Prostate gland (tissue), 2 donors: ENCODE data around the gene MAML3. TPM values are rescaled to one million over a fixed set of nuclear protein-coding genes. Genes with fewer than 3 reads are reported as not detected.

Experiments used
- DNase-seq: peaks from one replicate; pipeline ENCODE4 v3.0.0-alpha.2; 2019; ENCODE audit warnings: low spot score
- H3K27ac ChIP-seq, 2 donors: fragments of 200-600 bp; sonication (generic); 2 replicates each; pipeline ENCODE4 v1.5.1; 2017 to 2019
- H3K27me3 ChIP-seq: fragments of 200-600 bp; sonication (generic); replicated peaks from 2 replicates; pipeline ENCODE4 v1.5.1; 2019; ENCODE audit not compliant: insufficient read depth
- H3K36me3 ChIP-seq, 2 donors: fragments of 200-600 bp; sonication (generic); 1 replicate in 1 of 2; 2 replicates in 1 of 2; pipeline versions ENCODE4 v1.5.1 to v1.8.1; 2017 to 2019
- H3K4me1 ChIP-seq: fragments of 200-600 bp; sonication (generic); replicated peaks from 2 replicates; pipeline ENCODE4 v1.5.1; 2019
- H3K4me3 ChIP-seq, 2 donors: fragments of 200-600 bp; sonication (generic); 2 replicates each; pipeline ENCODE4 v1.5.1; 2017 to 2019
- H3K9me3 ChIP-seq: fragments of 200-600 bp; sonication (generic); 2 replicates; pipeline ENCODE4 v1.5.1; 2017
- CTCF ChIP-seq, 4 experiments: fragments of 200-600 bp in 2 of 4; fragments of 450-650 bp in 2 of 4; sonication (generic) in 2 of 4; IDR thresholded peaks; 1 replicate in 3 of 4; 2 replicates in 1 of 4; pipeline ENCODE4 v1.5.1; 2016 to 2019; ENCODE audit warnings: antibody characterized with exemption in 4 of 4, mild to moderate bottlenecking in 2 of 4, moderate library complexity in 2 of 4
- POLR2A ChIP-seq: fragments of 450-650 bp; IDR thresholded peaks from one replicate; pipeline ENCODE4 v1.6.1; 2016; ENCODE audit warnings: antibody characterized with exemption, mild to moderate bottlenecking
- POLR2AphosphoS5 ChIP-seq: sonication (generic); formaldehyde crosslinking; IDR thresholded peaks from one replicate; pipeline ENCODE4 v1.6.1; 2017; ENCODE audit warnings: antibody characterized with exemption
- WGBS: methylation state at CpG from one replicate; pipeline ENCODE4 v1.1.5; 2018; 5-methylcytosine and 5-hydroxymethylcytosine counted together
- intact Hi-C: fragments of 100-400 bp; cut with DNase I; formaldehyde crosslinking; loops from one replicate; pipeline ENCODE4 v1.14.2; 2022
- total RNA-seq, 2 donors: library from RNA; depleted of rRNA; stranded (reverse); fragments of >200 nt; gene quantifications; one replicate each; pipeline ENCODE4 v1.1.0, GENCODE V29; 2016

Gene MAML3
- total RNA-seq, 2 donors from 2014 or later = 15.0 to 30.6 TPM

GRCh38 chr4:139736661-139737060 is 417.3 kb downstream of the MAML3 start:
- 93% methylated on average over 2 of the region's 2 CpGs for WGBS
- Histone ChIP-seq H3K27ac (no peak overlapping the region), H3K36me3 (no peaks in the 10 kb centered on the region), H3K4me3 (no peak overlapping the region), H3K9me3 (no peaks in the 10 kb centered on the region), H3K4me1 (peaks cover 11% of the 10 kb centered on the region), H3K27me3 (no peaks in the 10 kb centered on the region)
- intact Hi-C loops = loop anchor here (5.0 to 10.0 kb wide), 3 partner anchors 161 to 591 kb away; no protein-coding TSS in a partner anchor
- DNase-seq = no peak
- no peak for TF ChIP-seq CTCF (IDR thresholded peaks at IDR 0.05)

- Histone ChIP-seq H3K9me3 (no peaks in the 10 kb centered on the region), H3K4me3 (no peak overlapping the region), H3K4me1 (peaks cover 11% of the 10 kb centered on the region), H3K27ac (no peak overlapping the region), H3K36me3 (no peaks in the 10 kb centered on the region), H3K27me3 (no peaks in the 10 kb centered on the region)
- no peak for TF ChIP-seq CTCF (IDR thresholded peaks at IDR 0.05)
- TF ChIP-seq POLR2AphosphoS5 = no peak
- TF ChIP-seq POLR2A = no peak
- WGBS = 67% methylated on average over 5 of the region's 5 CpGs
- no peak for DNase-seq
- intact Hi-C loops = loop anchor here (5.0 to 10.0 kb wide), 3 partner anchors 161 to 591 kb away; no protein-coding TSS in a partner anchor
These were observed 417.7 kb downstream of the MAML3 start for GRCh38 chr4:139736274-139736660.

DNA sequence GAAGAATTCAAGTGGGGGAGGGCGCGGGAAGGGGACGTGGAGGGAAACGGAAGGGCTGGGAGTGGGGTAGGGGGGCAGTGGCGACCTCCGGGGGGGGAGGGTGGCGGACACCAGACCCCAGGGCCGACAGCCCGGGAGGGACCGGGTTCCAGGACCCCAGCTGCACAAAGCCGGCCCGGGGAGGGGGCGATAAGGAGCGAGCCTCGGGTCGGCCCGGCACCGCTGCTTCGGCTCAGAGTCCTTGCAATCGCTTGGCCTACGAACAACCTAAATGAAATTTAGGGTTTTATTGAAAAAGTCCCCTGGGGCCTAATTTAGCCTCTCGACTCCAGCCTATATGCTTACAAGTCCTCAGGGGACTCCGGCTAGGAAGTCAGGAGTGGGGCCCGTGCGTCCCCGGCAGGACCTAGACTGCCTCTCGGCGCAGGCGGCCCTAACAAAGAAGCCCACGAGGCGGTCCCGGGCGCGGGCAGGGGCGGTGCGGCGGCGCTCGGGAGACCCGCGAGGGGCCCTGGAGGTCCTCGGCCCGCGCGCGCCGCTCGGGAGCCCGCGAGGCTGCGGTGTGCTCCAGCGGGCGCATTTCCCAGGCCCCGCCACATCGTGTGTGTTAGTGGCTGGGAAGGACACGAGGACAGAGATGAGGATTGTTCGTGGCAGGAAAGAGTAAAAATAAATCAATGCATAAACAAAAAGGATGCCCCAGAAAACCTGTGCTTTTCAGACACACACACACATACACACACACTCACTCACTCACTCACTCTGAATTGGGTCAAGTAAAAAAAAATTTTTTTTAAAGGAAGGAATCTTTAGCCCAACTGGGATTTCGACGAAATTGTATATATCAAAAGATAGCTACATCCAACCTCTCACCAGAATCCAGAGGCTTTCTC is 418.4 kb downstream of the MAML3 start:
- no peaks in the 10 kb centered on the region for H3K36me3 ChIP-seq
- no peaks in the 10 kb centered on the region for H3K9me3 ChIP-seq
- TF ChIP-seq CTCF (IDR thresholded peaks at IDR 0.05) = no peak
- no peak for TF ChIP-seq POLR2AphosphoS5
- no peak for TF ChIP-seq POLR2A
- DNase-seq = peak; percentile 17
- peak overlapping the region; percentile 75 to 80 for H3K27ac ChIP-seq
- 10% methylated on average over 55 of the region's 59 CpGs for WGBS
- H3K27me3 ChIP-seq = no peaks in the 10 kb centered on the region
- peaks cover 7% of the 10 kb centered on the region for H3K4me1 ChIP-seq
- intact Hi-C loops = loop anchor here (1.0 to 10.0 kb wide), 6 partner anchors 162 to 592 kb away; no protein-coding TSS in a partner anchor
- peak overlapping the region; percentile 31 to 39 for H3K4me3 ChIP-seq

DNA sequence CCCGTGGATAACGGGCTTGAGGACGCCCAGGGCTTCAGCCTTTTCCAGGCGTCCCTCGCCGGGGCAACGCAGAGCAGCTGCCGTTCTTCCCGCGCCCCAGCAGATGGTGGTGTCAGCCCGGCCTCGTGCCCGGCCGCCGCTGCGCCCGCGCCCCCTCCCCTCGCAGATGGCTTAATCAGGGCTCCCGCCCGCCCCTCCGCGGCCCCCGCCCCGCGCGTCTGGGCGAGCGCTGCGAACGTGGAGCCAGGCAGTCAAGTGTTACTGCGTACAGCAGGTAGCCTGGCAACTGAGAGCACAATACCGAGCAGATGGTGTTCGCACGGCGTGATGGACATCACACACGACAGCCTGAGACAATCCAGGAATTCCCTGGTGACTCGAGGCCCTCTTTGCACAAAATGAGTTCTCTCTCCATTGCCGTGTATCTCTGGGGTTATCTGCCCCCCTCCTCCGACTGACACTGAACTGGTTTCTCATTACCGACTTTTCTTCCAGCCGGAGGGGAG is 419.1 kb downstream of the MAML3 start:
- TF ChIP-seq POLR2A = no peak
- peak; percentile 75 to 95 (median 84) for TF ChIP-seq CTCF (IDR thresholded peaks at IDR 0.05)
- TF ChIP-seq POLR2AphosphoS5 = peak; percentile 64
- Histone ChIP-seq H3K4me1 (peaks cover 2% of the 10 kb centered on the region), H3K4me3 (peak overlapping the region; percentile 31 to 39), H3K9me3 (no peaks in the 10 kb centered on the region), H3K27ac (peak overlapping the region; percentile 75 to 80), H3K27me3 (no peaks in the 10 kb centered on the region), H3K36me3 (no peaks in the 10 kb centered on the region)
- 0% methylated on average over 35 of the region's 42 CpGs for WGBS
- intact Hi-C loops = loop anchor here (1.0 to 10.0 kb wide), 7 partner anchors 68 to 592 kb away; partner anchors contain the start of gene MGST2
- peak; percentile 88 for DNase-seq
